H1 (cell line): ENCODE measurements around the gene NHS. TPM values are rescaled to one million over a fixed set of nuclear protein-coding genes. Genes with fewer than 3 reads are reported as not detected.

ENCODE experiments used
- CTCF ChIA-PET: fragments of 300-600 bp; sonication (Branson Sonifier 250); formaldehyde crosslinking; loops from one replicate; lab custom pipeline; 2021; ENCODE audit not compliant: partially characterized antibody; lab: Charles Lee
- POLR2A ChIA-PET: fragments of 300-600 bp; sonication (Branson Sonifier 250); formaldehyde crosslinking; loops from one replicate; lab custom pipeline; 2021; ENCODE audit warnings: inconsistent platforms; ENCODE audit not compliant: partially characterized antibody; lab: Charles Lee
- DNase-seq, 2 experiments: peaks; one replicate each; pipeline versions ENCODE4 v3.0.0 to v3.0.0-alpha.2; 2010 to 2022; ENCODE audit warnings: low spot score in 2 of 2, low read depth in 1 of 2, mixed read lengths in 1 of 2
- FAIRE-seq: peaks from 2 replicates; lab custom pipeline; 2011; peaks lifted over from hg19 to GRCh38; lab: Jason Lieb, UNC
- H2AFZ ChIP-seq: 2 replicates; pipeline ENCODE4 v1.8.1; 2012; ENCODE audit warnings: low read length, inconsistent platforms
- H2AK5ac ChIP-seq: 2 replicates; pipeline ENCODE4 v1.6.1; 2013; ENCODE audit warnings: low read depth, low read length
- H2BK120ac ChIP-seq: replicated peaks from 2 replicates; pipeline ENCODE3; 2013; ENCODE audit warnings: low read depth, low read length, inconsistent platforms
- H2BK12ac ChIP-seq: 2 replicates; pipeline ENCODE4 v1.6.1; 2013; ENCODE audit warnings: low read depth, low read length
- H2BK15ac ChIP-seq: 2 replicates; pipeline ENCODE4 v1.6.1; 2013; ENCODE audit warnings: low read length
- H2BK20ac ChIP-seq: 2 replicates; pipeline ENCODE4 v1.6.1; 2013; ENCODE audit warnings: low read length
- H2BK5ac ChIP-seq: 2 replicates; pipeline ENCODE4 v1.6.1; 2013; ENCODE audit warnings: low read depth, low read length
- H3K14ac ChIP-seq: 2 replicates; pipeline ENCODE4 v1.6.1; 2013; ENCODE audit warnings: inconsistent platforms; ENCODE audit not compliant: insufficient read length
- H3K18ac ChIP-seq: 2 replicates; pipeline ENCODE4 v1.6.1; 2013; ENCODE audit warnings: low read length; ENCODE audit errors: extremely low read depth
- H3K23ac ChIP-seq: 2 replicates; pipeline ENCODE4 v1.6.1; 2013; ENCODE audit warnings: inconsistent platforms; ENCODE audit not compliant: insufficient read length
- H3K23me2 ChIP-seq: 2 replicates; pipeline ENCODE4 v1.6.1; 2013; ENCODE audit warnings: low read depth, low read length
- H3K27ac ChIP-seq: 2 replicates; pipeline ENCODE4 v1.6.1; 2011; ENCODE audit warnings: low read depth, low read length, inconsistent platforms
- H3K27me3 ChIP-seq, 4 experiments: replicated peaks in 1 of 4; 1 replicate in 1 of 4; 2 replicates in 3 of 4; pipeline versions ENCODE4 v1.6.1 to v1.8.1; 2011 to 2013; ENCODE audit warnings: low read length in 3 of 4, mild to moderate bottlenecking in 3 of 4, inconsistent platforms in 2 of 4, mixed read lengths in 2 of 4, moderate library complexity in 1 of 4; ENCODE audit not compliant: control insufficient read depth in 3 of 4, insufficient read depth in 3 of 4; ENCODE audit errors: extremely low read depth in 1 of 4
- H3K36me3 ChIP-seq, 4 experiments: 2 replicates each; pipeline versions ENCODE4 v1.6.1 to v1.8.1; 2011 to 2013; ENCODE audit warnings: mild to moderate bottlenecking in 4 of 4, low read length in 3 of 4, moderate library complexity in 2 of 4, control low read depth in 1 of 4, inconsistent platforms in 1 of 4; ENCODE audit not compliant: insufficient read depth in 4 of 4, control insufficient read depth in 2 of 4
- H3K4ac ChIP-seq: replicated peaks from 2 replicates; pipeline ENCODE3; 2013; ENCODE audit warnings: low read length, low read depth, mixed read lengths, inconsistent platforms; ENCODE audit not compliant: insufficient read length
- H3K4me1 ChIP-seq, 4 experiments: replicated peaks in 1 of 4; 1 replicate in 1 of 4; 2 replicates in 3 of 4; pipeline versions ENCODE4 v1.6.1 to v1.8.1; 2011 to 2013; ENCODE audit warnings: low read length in 3 of 4, inconsistent platforms in 2 of 4, mixed read lengths in 1 of 4; ENCODE audit not compliant: insufficient read depth in 4 of 4, control insufficient read depth in 3 of 4
- H3K4me2 ChIP-seq, 2 experiments: 2 replicates each; pipeline versions ENCODE4 v1.6.1 to v1.8.1; 2011 to 2013; ENCODE audit warnings: low read depth in 2 of 2, low read length in 2 of 2, control low read depth in 1 of 2, inconsistent platforms in 1 of 2, mild to moderate bottlenecking in 1 of 2; ENCODE audit not compliant: insufficient read depth in 1 of 2
- H3K4me3 ChIP-seq, 4 experiments: fragments of 200-600, 300-600 bp in 1 of 4; sonication (generic), shearing (Covaris generic), sonication (Bioruptor Twin) in 1 of 4; 2 replicates each; pipeline versions ENCODE4 v1.5.1 to v1.8.1; 2011 to 2016; ENCODE audit warnings: low read length in 4 of 4, low read depth in 3 of 4, control low read depth in 2 of 4, inconsistent platforms in 2 of 4, mild to moderate bottlenecking in 2 of 4, mixed read lengths in 1 of 4, moderate library complexity in 1 of 4; ENCODE audit not compliant: insufficient read depth in 2 of 4; ENCODE audit errors: extremely low read depth in 1 of 4
- H3K56ac ChIP-seq: replicated peaks from 2 replicates; pipeline ENCODE3; 2013; ENCODE audit warnings: low read depth, mild to moderate bottlenecking, mixed read lengths, low read length, inconsistent platforms; ENCODE audit not compliant: insufficient read length
- H3K79me1 ChIP-seq: 2 replicates; pipeline ENCODE4 v1.6.1; 2013; ENCODE audit warnings: low read depth, low read length, control low read depth
- H3K79me2 ChIP-seq, 2 experiments: 2 replicates each; pipeline versions ENCODE4 v1.6.1 to v1.8.1; 2012 to 2013; ENCODE audit warnings: low read length in 2 of 2, mild to moderate bottlenecking in 2 of 2, inconsistent platforms in 1 of 2; ENCODE audit not compliant: insufficient read depth in 2 of 2, control insufficient read depth in 1 of 2
- H3K9ac ChIP-seq, 4 experiments: replicated peaks in 1 of 4; 1 replicate in 1 of 4; 2 replicates in 3 of 4; pipeline versions ENCODE4 v1.6.1 to v1.8.1; 2011 to 2013; ENCODE audit warnings: low read depth in 3 of 4, low read length in 3 of 4, control low read depth in 2 of 4, mild to moderate bottlenecking in 2 of 4, moderate library complexity in 2 of 4, inconsistent platforms in 1 of 4; ENCODE audit errors: extremely low read depth in 1 of 4
- H3K9me3 ChIP-seq, 2 experiments: 2 replicates each; pipeline versions ENCODE4 v1.6.1 to v1.8.1; 2012 to 2013; ENCODE audit warnings: mild to moderate bottlenecking in 2 of 2, moderate library complexity in 2 of 2, control low read depth in 1 of 2, inconsistent platforms in 1 of 2, low read depth in 1 of 2, low read length in 1 of 2, mixed read lengths in 1 of 2; ENCODE audit not compliant: insufficient read depth in 2 of 2
- H4K20me1 ChIP-seq, 2 experiments: replicated peaks in 1 of 2; 2 replicates each; pipeline versions ENCODE3 to v1.8.1; 2011 to 2013; ENCODE audit warnings: inconsistent platforms in 2 of 2, low read length in 2 of 2, mild to moderate bottlenecking in 1 of 2; ENCODE audit not compliant: insufficient read depth in 2 of 2, control insufficient read depth in 1 of 2
- H4K5ac ChIP-seq: 2 replicates; pipeline ENCODE4 v1.6.1; 2013; ENCODE audit warnings: low read length, low read depth, mixed read lengths, inconsistent platforms; ENCODE audit not compliant: insufficient read length
- H4K8ac ChIP-seq: 2 replicates; pipeline ENCODE4 v1.8.0; 2013; ENCODE audit warnings: mild to moderate bottlenecking, moderate library complexity, low read length, inconsistent platforms; ENCODE audit not compliant: insufficient read depth; ENCODE audit errors: extremely low read depth
- H4K91ac ChIP-seq: replicated peaks from 2 replicates; pipeline ENCODE3; 2013; ENCODE audit warnings: low read length, mixed read lengths, inconsistent platforms; ENCODE audit not compliant: insufficient read length
- WGBS, 2 experiments: shearing (Covaris generic) in 1 of 2; methylation state at CpG; one replicate each; pipeline versions ENCODE4 v1.1.6 to v1.1.7; 2013 to 2015; ENCODE audit warnings: low lambda C conversion rate in 2 of 2, mixed read lengths in 2 of 2, inconsistent platforms in 1 of 2, low coverage in 1 of 2, missing lambda C conversion rate in 1 of 2; ENCODE audit not compliant: insufficient replicate concordance in 2 of 2, insufficient coverage in 1 of 2, insufficient read length in 1 of 2; ENCODE audit errors: extremely low coverage in 1 of 2, missing lambda C conversion rate in 1 of 2; 5-methylcytosine and 5-hydroxymethylcytosine counted together
- polyA plus RNA-seq, 7 experiments: library from polyadenylated mRNA; depleted of rRNA in 3 of 7; stranded (reverse) in 5 of 7; unstranded in 2 of 7; fragments of >200 nt in 5 of 7; fragments of 200-250 nt in 2 of 7; gene quantifications; 1 replicate in 5 of 7; 2 replicates in 1 of 7; 4 replicates in 1 of 7; pipeline versions ENCODE4 v1.2.1 to v1.2.3, GENCODE V29; 2011 to 2013; ENCODE audit warnings: missing spikeins in 2 of 7, mixed read lengths in 2 of 7
- total RNA-seq: library from RNA; stranded (reverse); fragmentation: NEBNext Ultra II Directional; extraction: Animal tissue kit (Norgen Biotek cat#: 25700); gene quantifications from 2 replicates; pipeline ENCODE4 v1.2.1, GENCODE V29; 2021

Gene NHS
- total and polyA plus RNA-seq, 2 of the 8 experiments (the other 6 are each of a cell fraction or from before 2014, with no cell fraction given): 2.2 to 6.7 TPM

DNA sequence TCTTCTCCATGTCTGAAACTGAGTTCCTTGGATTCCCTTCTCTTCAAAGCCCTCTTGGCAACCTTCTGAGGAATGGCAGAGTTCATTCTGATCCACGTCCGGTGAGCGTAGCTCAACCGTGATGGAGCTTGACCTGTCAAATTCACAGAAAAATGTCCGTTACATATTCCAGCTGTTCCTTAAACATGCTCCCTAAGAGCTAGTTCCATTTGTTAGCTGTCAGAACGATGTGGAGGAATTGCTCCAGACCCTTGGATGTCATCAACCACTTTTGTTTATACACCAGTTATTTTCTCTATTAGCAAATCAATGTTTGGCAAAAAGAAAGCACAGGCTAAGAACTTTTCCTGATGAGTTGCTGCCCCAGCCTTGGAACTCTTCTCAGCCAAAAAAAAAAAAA lies 50.1 kb downstream of the NHS start:
- Histone ChIP-seq H4K91ac (no peak overlapping the region), H3K79me2 (no peaks in the 10 kb centered on the region), H3K9me3 (no peaks in the 10 kb centered on the region), H2BK15ac (no peak overlapping the region), H4K20me1 (no peaks in the 10 kb centered on the region), H2BK5ac (no peak overlapping the region), H2AK5ac (no peak overlapping the region), H2BK120ac (no peak overlapping the region), H3K23ac (no peak overlapping the region), H4K8ac (no peak overlapping the region), H3K79me1 (no peaks in the 10 kb centered on the region), H3K4me3 (no peak overlapping the region), H3K18ac (no peak overlapping the region), H2BK12ac (no peak overlapping the region), H3K4me1 (no peaks in the 10 kb centered on the region), H3K27ac (no peak overlapping the region), H3K9ac (no peak overlapping the region), H3K4me2 (no peak overlapping the region), H2AFZ (no peak overlapping the region), H3K36me3 (no peaks in the 10 kb centered on the region), H2BK20ac (no peak overlapping the region), H3K4ac (no peak overlapping the region), H3K27me3 (no peaks in the 10 kb centered on the region), H3K23me2 (no peaks in the 10 kb centered on the region; the same call in 1 of the 2 replicates), H3K56ac (no peak overlapping the region), H3K14ac (no peak overlapping the region), H4K5ac (no peak overlapping the region)
- FAIRE-seq: peak; percentile 69
- 93% methylated on average over 6 of the region's 6 CpGs; no CpG with 5 or more reads in 1 of the 2 experiments for WGBS, 2 experiments
- CTCF ChIA-PET: no interaction called here
- no peak for DNase-seq
- POLR2A ChIA-PET: interaction anchor here (1.4 kb wide), 1 partner anchor 10 kb away, joined by 3 read pairs; no protein-coding TSS in a partner anchor
